ENCODE data around the gene LIMA1.

LIMA1 gene

GRCh38 chr12:50203691-50204090, 79.6 kb downstream of the LIMA1 start:
- Histone ChIP-seq H3K36me3 (ENCODE audit: control insufficient read depth in 4 of 4, insufficient read depth in 4 of 4, low read length in 3 of 4) (peaks cover 10 to 55% (median 16%) of the 10 kb centered on the region in 4 experiments), H3K4me3 (ENCODE audit: control insufficient read depth in 1 of 7, extremely low read depth in 1 of 7, insufficient read depth in 4 of 7, low read depth in 2 of 7, low read length in 6 of 7) (no peak overlapping the region), H3K9me3 (ENCODE audit: control extremely low read depth in 1 of 5, control insufficient read depth in 4 of 5, insufficient read depth in 2 of 5, low read depth in 1 of 5, low read length in 4 of 5) (no peaks in the 10 kb centered on the region), H3K27ac (ENCODE audit: insufficient read depth in 1 of 2, low read depth in 1 of 2, low read length in 2 of 2, poor library complexity in 1 of 2, severe bottlenecking in 2 of 2) (no peak overlapping the region), H3K4me1 (ENCODE audit: control extremely low read depth in 1 of 4, control insufficient read depth in 4 of 4, insufficient read depth in 4 of 4, low read length in 3 of 4) (no peaks in the 10 kb centered on the region), H3K27me3 (replicated peaks in 2 of 5; ENCODE audit: control insufficient read depth in 4 of 5, insufficient read depth in 5 of 5, low read length in 4 of 5) (no peaks in the 10 kb centered on the region)
- POLR2A ChIA-PET, result interaction anchor here (0.6 kb wide), 2 partner anchors 143 to 172 kb away, joined by 3 read pairs; no protein-coding TSS in a partner anchor
- WGBS (ENCODE audit: insufficient coverage), result no CpG with 5 or more reads among the region's 2 CpGs
- DNase-seq, result no peak
- CTCF ChIA-PET, result interaction anchor here (0.6 to 1.8 kb wide), 3 partner anchors 9 to 19 kb away, joined by 3 read pairs; no protein-coding TSS in a partner anchor

GRCh38 chr12:50201987-50202521, 81.3 kb downstream of the LIMA1 start:
- CTCF ChIA-PET, result no interaction called here
- no peak for DNase-seq
- no CpG with 5 or more reads among the region's 3 CpGs for WGBS (ENCODE audit: insufficient coverage)
- Histone ChIP-seq H3K4me3 (ENCODE audit: control insufficient read depth in 1 of 7, extremely low read depth in 1 of 7, insufficient read depth in 4 of 7, low read depth in 2 of 7, low read length in 6 of 7) (no peak overlapping the region), H3K27me3 (replicated peaks in 2 of 5; ENCODE audit: control insufficient read depth in 4 of 5, insufficient read depth in 5 of 5, low read length in 4 of 5) (no peaks in the 10 kb centered on the region), H3K27ac (ENCODE audit: insufficient read depth in 1 of 2, low read depth in 1 of 2, low read length in 2 of 2, poor library complexity in 1 of 2, severe bottlenecking in 2 of 2) (no peak overlapping the region), H3K9me3 (ENCODE audit: control extremely low read depth in 1 of 5, control insufficient read depth in 4 of 5, insufficient read depth in 2 of 5, low read depth in 1 of 5, low read length in 4 of 5) (no peaks in the 10 kb centered on the region), H3K4me1 (ENCODE audit: control extremely low read depth in 1 of 4, control insufficient read depth in 4 of 4, insufficient read depth in 4 of 4, low read length in 3 of 4) (no peaks in the 10 kb centered on the region), H3K36me3 (ENCODE audit: control insufficient read depth in 4 of 4, insufficient read depth in 4 of 4, low read length in 3 of 4) (peaks cover 12 to 66% (median 16%) of the 10 kb centered on the region in 4 experiments)
- POLR2A ChIA-PET, result no interaction called here

GRCh38 chr12:50200552-50201273, 82.6 kb downstream of the LIMA1 start:
- WGBS (ENCODE audit: insufficient coverage), result no CpG with 5 or more reads among the region's 2 CpGs
- CTCF ChIA-PET, result interaction anchor here (0.7 to 1.6 kb wide), 3 partner anchors 13 to 219 kb away, joined by 3 to 5 read pairs (median 4); no protein-coding TSS in a partner anchor
- no peak overlapping the region for H3K27ac ChIP-seq (ENCODE audit: insufficient read depth in 1 of 2, low read depth in 1 of 2, low read length in 2 of 2, poor library complexity in 1 of 2, severe bottlenecking in 2 of 2)
- H3K9me3 ChIP-seq (ENCODE audit: control extremely low read depth in 1 of 5, control insufficient read depth in 4 of 5, insufficient read depth in 2 of 5, low read depth in 1 of 5, low read length in 4 of 5), result no peaks in the 10 kb centered on the region
- no peak for DNase-seq
- peaks cover 10 to 69% (median 18%) of the 10 kb centered on the region in 4 experiments for H3K36me3 ChIP-seq (ENCODE audit: control insufficient read depth in 4 of 4, insufficient read depth in 4 of 4, low read length in 3 of 4)
- H3K27me3 ChIP-seq (replicated peaks in 2 of 5; ENCODE audit: control insufficient read depth in 4 of 5, insufficient read depth in 5 of 5, low read length in 4 of 5), result no peaks in the 10 kb centered on the region
- POLR2A ChIA-PET, result interaction anchor here (0.6 to 0.8 kb wide), 2 partner anchors 21 to 53 kb away, joined by 3 read pairs; no protein-coding TSS in a partner anchor
- H3K4me3 ChIP-seq (ENCODE audit: control insufficient read depth in 1 of 7, extremely low read depth in 1 of 7, insufficient read depth in 4 of 7, low read depth in 2 of 7, low read length in 6 of 7), result no peak overlapping the region
- no peaks in the 10 kb centered on the region for H3K4me1 ChIP-seq (ENCODE audit: control extremely low read depth in 1 of 4, control insufficient read depth in 4 of 4, insufficient read depth in 4 of 4, low read length in 3 of 4)

GRCh38 chr12:50198829-50199228, 84.5 kb downstream of the LIMA1 start:
- Histone ChIP-seq H3K27me3 (replicated peaks in 2 of 5; ENCODE audit: control insufficient read depth in 4 of 5, insufficient read depth in 5 of 5, low read length in 4 of 5) (no peaks in the 10 kb centered on the region), H3K4me3 (ENCODE audit: control insufficient read depth in 1 of 7, extremely low read depth in 1 of 7, insufficient read depth in 4 of 7, low read depth in 2 of 7, low read length in 6 of 7) (no peak overlapping the region), H3K36me3 (ENCODE audit: control insufficient read depth in 4 of 4, insufficient read depth in 4 of 4, low read length in 3 of 4) (peaks cover 7 to 52% (median 13%) of the 10 kb centered on the region in 4 experiments), H3K9me3 (ENCODE audit: control extremely low read depth in 1 of 5, control insufficient read depth in 4 of 5, insufficient read depth in 2 of 5, low read depth in 1 of 5, low read length in 4 of 5) (no peaks in the 10 kb centered on the region), H3K4me1 (ENCODE audit: control extremely low read depth in 1 of 4, control insufficient read depth in 4 of 4, insufficient read depth in 4 of 4, low read length in 3 of 4) (no peaks in the 10 kb centered on the region), H3K27ac (ENCODE audit: insufficient read depth in 1 of 2, low read depth in 1 of 2, low read length in 2 of 2, poor library complexity in 1 of 2, severe bottlenecking in 2 of 2) (no peak overlapping the region)
- CTCF ChIA-PET, result interaction anchor here (0.9 kb wide), 1 partner anchor 64 kb away, joined by 3 read pairs; no protein-coding TSS in a partner anchor
- DNase-seq, result no peak
- 100% methylated on average over 4 of the region's 5 CpGs for WGBS (ENCODE audit: insufficient coverage)
- POLR2A ChIA-PET, result no interaction called here

- no peak for DNase-seq
- H3K27me3 ChIP-seq (replicated peaks in 2 of 5; ENCODE audit: control insufficient read depth in 4 of 5, insufficient read depth in 5 of 5, low read length in 4 of 5), result no peaks in the 10 kb centered on the region
- 100% methylated on average over 3 of the region's 5 CpGs for WGBS (ENCODE audit: insufficient coverage)
- H3K36me3 ChIP-seq (ENCODE audit: control insufficient read depth in 4 of 4, insufficient read depth in 4 of 4, low read length in 3 of 4), result peaks cover 12 to 47% (median 16%) of the 10 kb centered on the region in 4 experiments
- CTCF ChIA-PET, result no interaction called here
- POLR2A ChIA-PET, result no interaction called here
- no peaks in the 10 kb centered on the region for H3K9me3 ChIP-seq (ENCODE audit: control extremely low read depth in 1 of 5, control insufficient read depth in 4 of 5, insufficient read depth in 2 of 5, low read depth in 1 of 5, low read length in 4 of 5)
- H3K27ac ChIP-seq (ENCODE audit: insufficient read depth in 1 of 2, low read depth in 1 of 2, low read length in 2 of 2, poor library complexity in 1 of 2, severe bottlenecking in 2 of 2), result no peak overlapping the region
- no peak overlapping the region for H3K4me3 ChIP-seq (ENCODE audit: control insufficient read depth in 1 of 7, extremely low read depth in 1 of 7, insufficient read depth in 4 of 7, low read depth in 2 of 7, low read length in 6 of 7)
- no peaks in the 10 kb centered on the region for H3K4me1 ChIP-seq (ENCODE audit: control extremely low read depth in 1 of 4, control insufficient read depth in 4 of 4, insufficient read depth in 4 of 4, low read length in 3 of 4)
These were observed 86.0 kb downstream of the LIMA1 start for GRCh38 chr12:50197297-50197727.

- peaks cover 12 to 47% (median 18%) of the 10 kb centered on the region in 4 experiments for H3K36me3 ChIP-seq (ENCODE audit: control insufficient read depth in 4 of 4, insufficient read depth in 4 of 4, low read length in 3 of 4)
- no peak for DNase-seq
- WGBS (ENCODE audit: insufficient coverage), result no CpG with 5 or more reads among the region's 4 CpGs
These were observed 86.8 kb downstream of the LIMA1 start for GRCh38 chr12:50196537-50196936.

GRCh38 chr12:50195832-50196231, 87.5 kb downstream of the LIMA1 start:
- peaks cover 12 to 47% (median 20%) of the 10 kb centered on the region in 4 experiments for H3K36me3 ChIP-seq (ENCODE audit: control insufficient read depth in 4 of 4, insufficient read depth in 4 of 4, low read length in 3 of 4)
- no peaks in the 10 kb centered on the region for H3K4me1 ChIP-seq (ENCODE audit: control extremely low read depth in 1 of 4, control insufficient read depth in 4 of 4, insufficient read depth in 4 of 4, low read length in 3 of 4)
- no peaks in the 10 kb centered on the region for H3K9me3 ChIP-seq (ENCODE audit: control extremely low read depth in 1 of 5, control insufficient read depth in 4 of 5, insufficient read depth in 2 of 5, low read depth in 1 of 5, low read length in 4 of 5)
- H3K27me3 ChIP-seq (replicated peaks in 2 of 5; ENCODE audit: control insufficient read depth in 4 of 5, insufficient read depth in 5 of 5, low read length in 4 of 5), result no peaks in the 10 kb centered on the region
- no peak for DNase-seq
- H3K4me3 ChIP-seq (ENCODE audit: control insufficient read depth in 1 of 7, extremely low read depth in 1 of 7, insufficient read depth in 4 of 7, low read depth in 2 of 7, low read length in 6 of 7), result no peak overlapping the region
- CTCF ChIA-PET, result interaction anchor here (0.8 to 1.2 kb wide), 4 partner anchors 9 to 88 kb away, joined by 3 to 4 read pairs (median 3); no protein-coding TSS in a partner anchor
- H3K27ac ChIP-seq (ENCODE audit: insufficient read depth in 1 of 2, low read depth in 1 of 2, low read length in 2 of 2, poor library complexity in 1 of 2, severe bottlenecking in 2 of 2), result no peak overlapping the region
- 100% methylated on average over 2 of the region's 4 CpGs for WGBS (ENCODE audit: insufficient coverage)
- POLR2A ChIA-PET, result no interaction called here

More at GRCh38 chr12:50196537-50196936, 86.8 kb downstream of the LIMA1 start:
- ChIA-PET POLR2A (no interaction called here), CTCF (interaction anchor here (0.8 to 1.2 kb wide), 4 partner anchors 8 to 87 kb away, joined by 3 to 4 read pairs (median 3); no protein-coding TSS in a partner anchor)
- H3K27ac ChIP-seq (ENCODE audit: insufficient read depth in 1 of 2, low read depth in 1 of 2, low read length in 2 of 2, poor library complexity in 1 of 2, severe bottlenecking in 2 of 2), result no peak overlapping the region
- no peak overlapping the region for H3K4me3 ChIP-seq (ENCODE audit: control insufficient read depth in 1 of 7, extremely low read depth in 1 of 7, insufficient read depth in 4 of 7, low read depth in 2 of 7, low read length in 6 of 7)
- H3K9me3 ChIP-seq (ENCODE audit: control extremely low read depth in 1 of 5, control insufficient read depth in 4 of 5, insufficient read depth in 2 of 5, low read depth in 1 of 5, low read length in 4 of 5), result no peaks in the 10 kb centered on the region
- no peaks in the 10 kb centered on the region for H3K27me3 ChIP-seq (replicated peaks in 2 of 5; ENCODE audit: control insufficient read depth in 4 of 5, insufficient read depth in 5 of 5, low read length in 4 of 5)
- H3K4me1 ChIP-seq (ENCODE audit: control extremely low read depth in 1 of 4, control insufficient read depth in 4 of 4, insufficient read depth in 4 of 4, low read length in 3 of 4), result no peaks in the 10 kb centered on the region
